Fibroblast of the aortic adventitia (primary cell): Measurements from ENCODE around the gene FRMD4A. TPM values are rescaled to one million over a fixed set of nuclear protein-coding genes. Genes with fewer than 3 reads are reported as not detected.

Experiments used
- DNase-seq: peaks from one replicate; pipeline ENCODE4 v3.0.0-alpha.2; 2010; ENCODE audit warnings: low read depth
- H3K4me3 ChIP-seq: 2 replicates; pipeline ENCODE4 v1.5.1; 2011; ENCODE audit warnings: low read depth, mild to moderate bottlenecking, control low read depth, low read length, moderate library complexity
- total RNA-seq: library from RNA; depleted of rRNA; stranded (reverse); fragments of >200 nt; gene quantifications from 2 replicates; pipeline ENCODE4 v1.2.3, GENCODE V29; 2012; ENCODE audit warnings: low replicate concordance
- TF ChIP-seq, protein P1 (sequence below): IDR thresholded peaks from 2 replicates; pipeline ENCODE4 v1.5.1; 2011; ENCODE audit warnings: mild to moderate bottlenecking, low read length, control low read depth, inconsistent platforms; ENCODE audit not compliant: insufficient read depth

The FRMD4A gene
- total RNA-seq, 1 donor = 42.4 TPM

DNA sequence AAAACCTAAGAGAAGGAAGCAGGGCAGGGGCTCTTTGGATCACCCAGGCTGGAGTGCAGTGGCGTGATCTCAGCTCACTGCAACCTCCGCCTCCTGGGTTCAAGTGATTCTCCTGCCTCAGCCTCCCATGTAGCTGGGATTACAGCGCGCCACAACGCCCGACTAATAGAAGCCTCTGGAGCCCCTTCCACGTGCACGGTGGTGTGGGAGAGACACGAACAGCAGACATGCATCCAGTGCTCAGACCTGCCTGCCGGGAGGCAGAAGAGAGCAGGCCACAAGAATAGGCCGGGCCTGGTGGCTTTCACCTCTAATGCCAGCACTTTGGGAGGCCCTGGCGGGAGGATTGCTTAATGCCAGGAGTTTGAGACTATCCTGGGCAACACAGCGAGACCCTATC, 647.7 kb downstream of the FRMD4A start:
- no peak overlapping the region for H3K4me3 ChIP-seq
- no peak for DNase-seq
- TF ChIP-seq, protein P1, sequence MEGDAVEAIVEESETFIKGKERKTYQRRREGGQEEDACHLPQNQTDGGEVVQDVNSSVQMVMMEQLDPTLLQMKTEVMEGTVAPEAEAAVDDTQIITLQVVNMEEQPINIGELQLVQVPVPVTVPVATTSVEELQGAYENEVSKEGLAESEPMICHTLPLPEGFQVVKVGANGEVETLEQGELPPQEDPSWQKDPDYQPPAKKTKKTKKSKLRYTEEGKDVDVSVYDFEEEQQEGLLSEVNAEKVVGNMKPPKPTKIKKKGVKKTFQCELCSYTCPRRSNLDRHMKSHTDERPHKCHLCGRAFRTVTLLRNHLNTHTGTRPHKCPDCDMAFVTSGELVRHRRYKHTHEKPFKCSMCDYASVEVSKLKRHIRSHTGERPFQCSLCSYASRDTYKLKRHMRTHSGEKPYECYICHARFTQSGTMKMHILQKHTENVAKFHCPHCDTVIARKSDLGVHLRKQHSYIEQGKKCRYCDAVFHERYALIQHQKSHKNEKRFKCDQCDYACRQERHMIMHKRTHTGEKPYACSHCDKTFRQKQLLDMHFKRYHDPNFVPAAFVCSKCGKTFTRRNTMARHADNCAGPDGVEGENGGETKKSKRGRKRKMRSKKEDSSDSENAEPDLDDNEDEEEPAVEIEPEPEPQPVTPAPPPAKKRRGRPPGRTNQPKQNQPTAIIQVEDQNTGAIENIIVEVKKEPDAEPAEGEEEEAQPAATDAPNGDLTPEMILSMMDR = no peak

DNA sequence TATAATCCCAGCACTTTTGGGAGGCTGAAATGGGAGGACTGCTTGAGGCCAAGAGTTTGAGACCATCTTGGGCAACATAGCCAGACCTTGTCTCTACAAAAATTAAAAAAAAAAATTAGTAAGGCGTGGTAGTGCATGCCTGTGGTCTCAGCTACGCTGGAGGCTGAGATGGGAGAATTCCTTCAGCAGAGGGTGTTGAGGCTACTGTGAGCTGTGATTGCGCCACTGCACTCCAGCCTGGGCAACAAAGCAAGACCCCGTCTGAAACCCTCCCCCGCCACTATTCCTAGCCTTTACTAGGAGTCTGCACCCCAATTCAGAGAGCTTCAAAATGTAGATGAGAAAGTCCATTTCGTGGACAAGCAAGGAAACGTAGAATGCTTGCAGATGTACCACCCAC, 648.8 kb downstream of the FRMD4A start:
- TF ChIP-seq, protein P1 = no peak
- H3K4me3 ChIP-seq = no peak overlapping the region
- no peak for DNase-seq

DNA sequence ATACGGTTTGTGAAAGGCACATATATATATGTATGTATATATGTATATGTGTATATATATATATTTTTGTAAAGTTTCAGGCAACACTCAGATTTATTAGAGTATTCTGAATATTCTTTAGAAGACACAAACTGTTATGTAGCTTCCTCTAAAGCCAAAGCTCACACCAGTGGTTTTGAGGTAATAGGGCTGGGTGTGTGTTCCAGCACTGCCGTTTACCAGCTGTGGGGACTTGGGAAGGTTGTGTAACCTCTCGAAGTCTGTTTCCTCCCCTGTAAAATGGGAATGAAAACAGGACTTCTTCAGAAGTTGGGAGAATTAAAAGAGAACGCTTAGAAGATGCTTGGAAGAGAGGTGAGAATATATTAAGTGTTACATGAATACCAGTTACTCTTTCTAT, 649.2 kb downstream of the FRMD4A start:
- no peak for DNase-seq
- H3K4me3 ChIP-seq = no peak overlapping the region
- TF ChIP-seq, protein P1 = no peak

DNA sequence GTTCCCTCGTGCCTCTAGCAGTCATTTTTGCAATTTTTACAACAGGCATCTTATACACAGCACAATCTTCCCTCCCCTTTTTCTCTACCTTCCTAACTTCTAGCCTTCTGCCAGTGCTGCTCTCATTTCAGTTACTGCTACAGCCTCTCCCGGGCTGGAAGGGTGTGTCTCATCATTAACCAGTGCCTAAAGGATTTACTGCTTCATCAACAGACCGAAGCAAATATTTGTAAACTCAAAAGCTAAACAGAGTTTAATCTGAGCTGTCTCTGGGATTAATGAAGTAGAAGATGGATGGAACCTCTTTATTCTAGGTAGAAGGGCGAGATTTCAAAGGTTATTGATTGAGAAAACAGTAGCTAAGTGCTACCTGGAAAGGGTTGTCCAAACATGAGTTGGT, 649.6 kb downstream of the FRMD4A start:
- H3K4me3 ChIP-seq = no peak overlapping the region
- TF ChIP-seq, protein P1 = no peak
- DNase-seq = no peak

DNA sequence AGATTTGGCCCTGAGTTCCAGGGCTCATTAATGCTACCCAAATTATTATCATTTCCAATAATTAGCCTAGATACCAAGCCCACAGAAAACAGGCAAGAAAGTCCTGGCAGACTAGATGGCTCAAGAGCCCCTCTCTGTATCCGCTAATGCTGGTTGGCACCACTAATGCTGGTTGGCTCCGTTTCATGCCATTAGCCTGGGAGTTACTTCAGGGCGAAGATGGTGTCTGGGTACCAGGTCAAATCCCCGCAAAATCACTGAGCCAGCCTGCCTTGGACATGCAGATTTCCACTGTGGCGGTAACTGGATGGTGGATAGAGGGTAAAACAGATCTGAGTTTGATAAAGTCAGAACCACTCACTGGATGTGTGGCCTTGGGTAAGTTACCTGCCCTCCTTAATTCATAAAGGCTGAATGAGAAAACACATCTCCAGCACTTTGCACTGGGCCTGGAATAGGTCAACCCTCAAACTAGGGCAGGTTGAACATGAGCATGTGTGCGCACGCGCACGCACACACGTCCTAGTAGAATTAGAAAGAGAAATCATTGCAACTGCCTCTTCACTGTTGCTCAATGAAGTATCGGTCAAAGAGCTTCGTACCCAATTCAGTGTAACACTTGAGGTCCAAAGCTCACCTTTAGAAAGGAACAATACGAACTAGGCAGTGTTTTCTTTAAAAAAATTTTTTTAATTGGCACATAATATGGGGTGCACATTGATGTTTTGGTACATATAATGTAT, 652.5 kb downstream of the FRMD4A start:
- TF ChIP-seq, protein P1 = no peak
- H3K4me3 ChIP-seq = no peak overlapping the region
- no peak for DNase-seq

DNA sequence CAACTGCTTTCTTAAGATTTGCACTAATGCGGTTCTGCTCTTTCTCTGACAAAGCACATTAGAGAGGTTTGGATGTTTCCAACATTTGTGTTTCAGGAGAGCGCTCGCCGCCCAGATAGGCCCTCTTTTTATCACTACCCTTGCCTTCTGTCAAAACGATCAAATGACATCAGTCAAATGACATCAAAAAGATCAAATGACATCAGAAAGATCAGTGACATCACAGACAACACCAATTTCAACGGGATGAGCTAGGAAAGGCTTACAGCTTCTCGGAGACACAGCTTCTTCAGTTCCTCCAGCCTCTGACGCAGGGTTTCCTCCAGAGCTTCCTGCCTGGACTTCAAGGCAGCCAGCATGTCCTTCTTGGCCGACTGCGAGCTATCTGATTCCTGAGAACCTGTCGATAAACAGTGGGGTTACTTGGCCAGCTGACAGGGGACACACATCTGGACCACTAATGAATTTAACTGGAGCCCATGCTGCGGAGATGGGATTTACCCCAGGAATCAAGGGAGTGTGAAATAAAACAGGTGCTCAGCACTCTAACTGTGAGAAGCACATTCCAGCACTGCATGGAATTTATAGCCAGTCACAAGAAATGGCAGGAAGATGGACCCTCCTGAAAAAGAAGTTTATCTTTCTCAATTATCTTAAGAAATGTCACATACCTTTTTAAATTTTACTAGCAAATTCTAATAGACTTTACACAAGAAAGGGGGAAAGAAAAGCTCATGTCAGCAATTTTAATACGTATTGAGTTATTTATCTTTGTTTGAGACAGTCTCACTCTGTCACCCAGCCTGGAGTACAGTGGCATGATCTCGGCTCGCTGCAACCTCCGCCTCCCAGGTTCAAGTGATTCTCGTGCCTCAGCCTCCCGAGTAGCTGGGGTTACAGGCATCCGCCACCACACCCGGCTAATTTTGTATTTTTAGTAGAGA, 655.8 kb downstream of the FRMD4A start:
- no peak for DNase-seq
- TF ChIP-seq, protein P1 = no peak
- no peak overlapping the region for H3K4me3 ChIP-seq
